Skeletal muscle cell (primary cell): ENCODE measurements around the gene C5orf63.
A peak's percentile ranks its signal among the peaks of the same experiment; 100 is the strongest.
"Not testable (repeated sequence)": the region's sequence is repeated elsewhere in the genome, so short reads cannot be mapped to it uniquely, and the experiment has no call there.

Experiments used
- DNase-seq: peaks from one replicate; pipeline ENCODE4 v3.0.0-alpha.2; 2010; ENCODE audit warnings: low read depth
- H3K4me3 ChIP-seq: 2 replicates; pipeline ENCODE4 v1.5.1; 2011; ENCODE audit warnings: low read depth, mild to moderate bottlenecking, control low read depth, low read length, moderate library complexity

Gene C5orf63

GRCh38 chr5:127041571-127041970, 31.7 kb downstream of the C5orf63 start:
- no peak for DNase-seq
- no peak overlapping the region for H3K4me3 ChIP-seq

- no peak for DNase-seq
- H3K4me3 ChIP-seq: no peak overlapping the region
Measured at GRCh38 chr5:127040796-127041520, 32.3 kb downstream of the C5orf63 start.

DNA sequence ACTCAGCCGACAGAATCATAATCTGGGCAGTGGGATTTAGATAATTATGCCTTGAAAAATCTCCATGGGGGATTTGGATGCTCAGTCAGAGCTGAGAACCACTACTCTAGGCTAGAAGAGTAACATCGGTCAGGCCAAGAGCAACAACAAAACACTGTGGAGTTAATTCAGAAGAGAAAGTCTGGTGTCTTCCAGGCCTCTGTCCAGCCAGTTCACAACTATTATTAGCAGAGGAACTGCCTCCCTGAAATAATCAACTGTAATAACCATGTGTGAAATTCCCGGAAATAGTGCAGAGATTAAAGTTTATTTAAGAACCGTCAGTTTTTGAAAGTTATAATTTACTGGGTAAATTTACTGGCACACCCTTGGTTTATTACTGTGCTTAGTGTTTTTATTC, 34.8 kb downstream of the C5orf63 start:
- DNase-seq: no peak
- H3K4me3 ChIP-seq: no peak overlapping the region

DNA sequence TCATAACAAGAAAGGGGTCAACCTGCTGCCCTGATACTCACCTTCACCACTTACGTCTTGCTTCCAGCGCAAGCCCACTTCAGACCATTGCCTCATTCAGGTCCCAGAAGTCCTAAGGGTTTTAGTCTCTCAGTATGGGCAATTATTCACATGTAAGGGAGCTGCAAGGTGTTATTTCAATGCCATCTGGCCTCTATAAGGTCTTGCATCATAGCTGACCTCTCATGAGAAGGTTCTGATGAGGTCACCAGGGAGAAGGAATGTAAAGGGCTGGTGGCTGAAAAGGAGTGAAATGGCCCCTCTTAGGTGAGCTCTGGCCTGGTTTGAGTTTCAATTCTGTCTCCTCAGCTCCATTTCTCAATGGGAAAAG, 41.5 kb downstream of the C5orf63 start:
- DNase-seq: no peak
- no peak overlapping the region for H3K4me3 ChIP-seq

- DNase-seq: no peak
- peak overlapping the region; percentile 73 for H3K4me3 ChIP-seq
Measured at GRCh38 chr5:127031147-127031862, 42.0 kb downstream of the C5orf63 start.

DNA sequence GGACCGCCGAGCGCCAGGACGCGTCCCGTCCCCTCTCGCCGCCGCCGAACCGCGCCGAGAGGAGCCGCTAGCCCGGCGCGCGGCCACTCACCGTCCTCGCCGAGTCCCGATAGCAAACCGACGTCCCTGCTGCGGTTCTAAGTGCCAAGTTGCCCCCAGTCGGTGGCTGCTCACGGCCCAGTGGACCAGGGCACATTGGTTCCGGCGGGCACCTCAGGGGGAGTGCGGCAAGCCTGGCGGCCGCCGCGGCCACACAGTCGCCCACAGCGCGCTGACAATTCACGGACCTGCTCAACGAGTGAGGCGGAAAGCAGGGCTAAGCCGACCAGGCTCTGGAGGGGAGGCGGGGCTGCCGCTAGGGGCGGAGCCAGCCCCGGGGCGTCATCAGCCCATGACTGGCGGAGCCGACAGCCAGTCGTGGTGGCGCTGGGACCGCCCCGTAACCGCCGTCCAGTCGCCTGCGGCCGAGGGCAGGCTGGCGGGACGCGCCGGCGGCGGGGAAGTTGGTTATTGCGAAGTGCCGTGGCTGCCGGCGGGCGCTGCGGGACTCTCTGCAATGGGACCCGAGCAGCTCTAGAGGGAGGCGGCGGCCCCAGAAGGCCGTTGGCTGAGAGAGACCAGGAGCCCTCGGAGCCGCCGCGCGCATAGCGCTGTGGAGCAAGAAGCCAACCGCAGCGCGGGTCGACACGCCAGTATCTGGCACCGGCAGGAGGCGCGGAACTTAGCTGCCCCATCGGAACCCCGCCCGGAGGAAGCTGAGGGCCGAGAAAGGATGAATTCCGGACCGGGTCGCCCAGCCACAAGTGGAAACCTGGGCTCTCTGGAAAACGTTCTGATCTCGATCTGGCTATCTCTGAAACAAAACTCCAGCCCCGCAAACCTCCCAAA, 42.8 kb downstream of the C5orf63 start, which contains the start of gene MARCHF3:
Gene MARCHF3, minus strand, starts transcription at position 300 of the 888 bp plus-strand sequence. CDS start 112,387 bp downstream, outside the sequence.
- peak; percentile 84 for DNase-seq
- H3K4me3 ChIP-seq: peak within 1 kb of the TSS; percentile 73

GRCh38 chr5:127029581-127030258, 43.6 kb downstream of the C5orf63 start:
- H3K4me3 ChIP-seq: peak overlapping the region; percentile 73
- DNase-seq: no peak

DNA sequence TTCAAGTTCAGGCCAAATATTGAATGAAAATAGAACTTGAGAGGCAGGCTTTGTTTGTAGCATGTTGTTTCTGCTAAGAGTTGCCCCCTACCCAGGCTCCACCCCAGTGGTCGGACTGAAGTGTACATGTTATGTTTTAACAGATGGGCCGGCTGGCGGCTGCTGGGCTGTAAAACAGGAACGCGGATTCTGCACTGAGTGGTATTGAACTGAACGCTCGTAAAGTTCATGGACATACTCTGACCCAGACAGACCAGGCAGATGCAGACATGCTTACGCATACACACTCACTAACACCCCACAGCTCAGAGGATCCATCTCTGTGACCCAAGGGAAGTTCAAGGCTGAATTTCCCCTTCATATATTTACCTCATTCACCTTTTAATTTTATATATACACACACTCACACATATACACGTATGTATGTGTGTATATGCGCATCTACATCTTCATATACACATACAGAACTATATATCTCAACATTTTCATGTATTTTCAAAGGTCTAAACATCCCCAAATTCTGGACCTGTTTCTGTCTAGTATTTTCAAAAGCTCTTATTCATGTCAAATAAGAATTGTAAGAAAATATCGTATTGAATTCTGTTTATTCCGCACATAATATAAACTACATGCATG, 44.4 kb downstream of the C5orf63 start:
- peak overlapping the region; percentile 73 for H3K4me3 ChIP-seq
- DNase-seq: no peak

GRCh38 chr5:127027539-127027938, 45.8 kb downstream of the C5orf63 start:
- no peak overlapping the region for H3K4me3 ChIP-seq

DNA sequence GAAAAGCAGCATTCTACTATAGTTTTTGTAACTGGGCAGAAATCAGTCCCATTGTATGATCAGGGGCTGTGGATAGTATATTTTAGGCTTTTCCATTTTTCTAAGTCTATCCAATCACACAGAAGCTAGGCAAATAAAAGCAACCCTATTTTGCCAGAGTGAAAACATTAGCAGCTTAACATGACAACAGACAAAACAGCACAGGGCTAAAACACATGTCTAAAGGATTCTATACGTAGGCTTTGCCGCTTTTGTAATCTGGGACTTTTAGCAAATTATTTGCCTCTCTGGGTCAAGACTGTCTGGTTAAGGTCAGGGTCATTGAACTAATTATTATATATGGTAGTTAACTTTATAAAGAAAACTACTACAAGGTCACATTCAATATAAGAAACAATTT, 47.1 kb downstream of the C5orf63 start:
- DNase-seq: no peak
- H3K4me3 ChIP-seq: no peak overlapping the region

More at GRCh38 chr5:127027539-127027938, 45.8 kb downstream of the C5orf63 start:
- DNase-seq: no peak

- H3K4me3 ChIP-seq: no peak overlapping the region
- DNase-seq: no peak
Measured at GRCh38 chr5:127025467-127025866, 47.8 kb downstream of the C5orf63 start.

DNA sequence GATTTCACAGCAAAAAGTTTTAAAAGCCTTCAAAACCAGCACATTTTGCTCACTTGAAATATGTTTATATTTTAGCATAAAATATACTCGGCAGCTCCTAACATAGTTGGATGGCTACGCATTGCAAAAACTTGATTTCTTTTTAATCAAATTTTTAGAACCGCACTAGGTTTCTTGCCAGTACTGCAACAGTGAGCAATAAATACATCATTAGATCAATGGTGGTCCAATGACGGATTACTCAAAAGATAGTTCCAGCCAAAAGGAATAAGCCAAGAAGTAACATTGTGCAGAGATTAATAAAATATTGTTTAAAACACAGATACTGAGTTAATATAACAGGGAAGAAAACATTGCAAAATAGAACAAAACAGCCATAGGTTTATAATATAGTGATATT, 48.5 kb downstream of the C5orf63 start:
- no peak for DNase-seq
- no peak overlapping the region for H3K4me3 ChIP-seq

DNA sequence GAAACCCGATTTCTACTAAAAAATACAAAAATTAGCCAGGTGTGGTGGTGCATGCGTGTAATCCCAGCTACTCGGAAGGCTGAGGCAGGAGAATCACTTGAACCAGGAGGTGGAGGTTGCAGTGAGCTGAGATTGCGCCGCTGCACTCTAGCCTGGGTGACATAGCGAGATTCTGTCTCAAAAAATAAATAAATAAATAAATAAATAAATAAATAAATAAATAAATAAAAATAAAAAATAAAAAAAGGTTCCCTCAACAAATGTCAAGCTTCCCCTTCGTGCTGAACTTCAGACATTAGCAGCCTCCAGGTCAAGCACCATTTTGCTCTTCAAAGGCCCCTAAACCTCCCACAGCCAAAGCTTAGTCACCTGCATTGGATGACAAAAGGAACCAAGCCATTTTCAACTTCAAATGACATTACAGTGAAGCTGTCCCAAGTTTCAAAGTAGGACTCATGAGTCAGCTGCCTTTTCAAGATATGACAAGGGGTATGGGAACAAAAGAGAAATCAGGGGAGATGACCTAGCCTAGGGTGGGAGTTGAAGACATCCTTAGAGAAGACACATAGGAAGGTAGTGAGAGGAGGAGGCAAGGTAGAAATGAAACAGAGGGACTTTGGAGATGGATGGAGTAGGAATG, 49.6 kb downstream of the C5orf63 start:
- not testable (repeated sequence) for H3K4me3 ChIP-seq, DNase-seq

- no peak overlapping the region for H3K4me3 ChIP-seq
- DNase-seq: no peak
Measured at GRCh38 chr5:127022846-127023245, 50.5 kb downstream of the C5orf63 start.

- H3K4me3 ChIP-seq: no peak overlapping the region
- DNase-seq: no peak
Measured at GRCh38 chr5:127019928-127020327, 53.4 kb downstream of the C5orf63 start.

DNA sequence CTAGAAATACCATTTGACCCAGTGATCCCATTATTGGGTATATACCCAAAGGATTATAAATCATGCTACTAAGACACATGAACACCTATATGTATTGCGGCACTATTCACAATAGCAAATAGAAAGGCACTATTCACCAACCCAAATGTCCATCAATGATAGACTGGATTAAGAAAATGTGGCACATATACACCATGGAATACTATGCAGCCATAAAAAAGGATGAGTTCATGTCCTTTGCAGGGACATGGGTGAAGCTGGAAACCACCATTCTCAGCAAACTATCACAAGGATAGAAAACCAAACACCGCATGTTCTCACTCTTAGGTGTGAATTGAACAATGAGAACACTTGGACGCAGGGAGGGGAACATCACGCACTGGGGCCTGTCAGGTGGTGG, 56.6 kb downstream of the C5orf63 start:
- DNase-seq, H3K4me3 ChIP-seq: not testable (repeated sequence)

DNA sequence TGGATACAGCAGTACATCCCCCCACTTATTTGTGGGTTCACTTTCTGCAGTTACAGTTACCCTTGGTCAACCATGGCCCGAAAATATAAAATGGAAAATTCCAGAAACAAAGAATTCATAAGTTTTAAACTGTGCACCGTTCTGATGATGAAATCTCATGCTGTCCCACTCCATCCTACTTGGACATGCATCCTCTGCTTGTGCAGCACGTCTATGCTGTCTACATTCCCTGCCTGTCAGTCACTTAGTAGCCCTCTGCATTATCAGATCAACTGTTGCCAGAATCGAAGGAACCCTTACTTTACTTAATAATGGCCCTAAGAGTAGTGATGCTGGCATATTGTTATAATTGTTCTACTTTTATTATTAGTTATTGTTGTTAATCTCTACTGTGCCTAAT, 57.6 kb downstream of the C5orf63 start:
- H3K4me3 ChIP-seq: no peak overlapping the region
- DNase-seq: no peak

DNA sequence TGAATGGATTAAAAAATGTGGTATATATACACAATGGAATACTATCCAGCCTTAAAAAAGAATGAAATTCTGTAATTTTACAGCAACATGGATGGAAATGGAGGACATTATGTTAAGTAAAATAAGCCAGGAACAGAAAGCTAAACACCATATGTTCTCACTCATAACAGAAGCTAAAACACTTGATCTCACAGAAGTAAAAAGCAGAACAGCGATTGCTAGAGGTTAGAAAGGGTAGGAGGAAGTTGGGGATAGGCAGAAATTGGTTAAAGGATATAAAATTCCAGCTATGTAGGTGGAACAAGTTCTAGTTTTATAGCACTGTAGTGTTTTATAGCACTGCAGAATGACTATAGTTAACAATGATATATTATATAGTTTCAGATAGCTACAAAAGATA, 58.7 kb downstream of the C5orf63 start:
- no peak overlapping the region for H3K4me3 ChIP-seq
- no peak for DNase-seq

GRCh38 chr5:127013407-127013806, 59.9 kb downstream of the C5orf63 start:
- peak overlapping the region; percentile 6 for H3K4me3 ChIP-seq
- DNase-seq: no peak
